Measurements from ENCODE around the gene FSIP1. TPM values are rescaled to one million over a fixed set of nuclear protein-coding genes. Genes with fewer than 3 reads are reported as not detected.

Gene FSIP1
- total RNA-seq, 1 donor from 2014 or later: 0.96 TPM

GRCh38 chr15:39621210-39621609 lies 161.4 kb downstream of the FSIP1 start:
- ATAC-seq: no peak
- Histone ChIP-seq H3K27me3 (no peaks in the 10 kb centered on the region), H3K4me1 (peaks cover 23% of the 10 kb centered on the region), H3K9me3 (no peaks in the 10 kb centered on the region), H3K36me3 (no peaks in the 10 kb centered on the region), H3K4me3 (no peak overlapping the region), H3K27ac (no peak overlapping the region)
- TF ChIP-seq, protein P1, sequence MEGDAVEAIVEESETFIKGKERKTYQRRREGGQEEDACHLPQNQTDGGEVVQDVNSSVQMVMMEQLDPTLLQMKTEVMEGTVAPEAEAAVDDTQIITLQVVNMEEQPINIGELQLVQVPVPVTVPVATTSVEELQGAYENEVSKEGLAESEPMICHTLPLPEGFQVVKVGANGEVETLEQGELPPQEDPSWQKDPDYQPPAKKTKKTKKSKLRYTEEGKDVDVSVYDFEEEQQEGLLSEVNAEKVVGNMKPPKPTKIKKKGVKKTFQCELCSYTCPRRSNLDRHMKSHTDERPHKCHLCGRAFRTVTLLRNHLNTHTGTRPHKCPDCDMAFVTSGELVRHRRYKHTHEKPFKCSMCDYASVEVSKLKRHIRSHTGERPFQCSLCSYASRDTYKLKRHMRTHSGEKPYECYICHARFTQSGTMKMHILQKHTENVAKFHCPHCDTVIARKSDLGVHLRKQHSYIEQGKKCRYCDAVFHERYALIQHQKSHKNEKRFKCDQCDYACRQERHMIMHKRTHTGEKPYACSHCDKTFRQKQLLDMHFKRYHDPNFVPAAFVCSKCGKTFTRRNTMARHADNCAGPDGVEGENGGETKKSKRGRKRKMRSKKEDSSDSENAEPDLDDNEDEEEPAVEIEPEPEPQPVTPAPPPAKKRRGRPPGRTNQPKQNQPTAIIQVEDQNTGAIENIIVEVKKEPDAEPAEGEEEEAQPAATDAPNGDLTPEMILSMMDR (IDR thresholded peaks at IDR 0.05): no peak
- no peak for DNase-seq
- intact Hi-C loops (cut with DNase I): no loop called here

- intact Hi-C loops (cut with DNase I): no loop called here
- ATAC-seq: no peak
- H3K4me1 ChIP-seq: no peaks in the 10 kb centered on the region
- no peak for DNase-seq
- no peaks in the 10 kb centered on the region for H3K36me3 ChIP-seq
- no peak overlapping the region for H3K4me3 ChIP-seq
- H3K27ac ChIP-seq: no peak overlapping the region
- TF ChIP-seq, protein P1 (IDR thresholded peaks at IDR 0.05): no peak
- no peaks in the 10 kb centered on the region for H3K9me3 ChIP-seq
- no peaks in the 10 kb centered on the region for H3K27me3 ChIP-seq
Measured at GRCh38 chr15:39618063-39618823, 164.4 kb downstream of the FSIP1 start.

- Histone ChIP-seq H3K27ac (no peak overlapping the region), H3K9me3 (no peaks in the 10 kb centered on the region), H3K36me3 (no peaks in the 10 kb centered on the region), H3K4me3 (no peak overlapping the region), H3K27me3 (no peaks in the 10 kb centered on the region), H3K4me1 (no peaks in the 10 kb centered on the region)
- intact Hi-C loops (cut with DNase I): no loop called here
- no peak for ATAC-seq
- DNase-seq: no peak
- TF ChIP-seq, protein P1 (IDR thresholded peaks at IDR 0.05): no peak
Measured at GRCh38 chr15:39616731-39617455, 165.7 kb downstream of the FSIP1 start.

DNA sequence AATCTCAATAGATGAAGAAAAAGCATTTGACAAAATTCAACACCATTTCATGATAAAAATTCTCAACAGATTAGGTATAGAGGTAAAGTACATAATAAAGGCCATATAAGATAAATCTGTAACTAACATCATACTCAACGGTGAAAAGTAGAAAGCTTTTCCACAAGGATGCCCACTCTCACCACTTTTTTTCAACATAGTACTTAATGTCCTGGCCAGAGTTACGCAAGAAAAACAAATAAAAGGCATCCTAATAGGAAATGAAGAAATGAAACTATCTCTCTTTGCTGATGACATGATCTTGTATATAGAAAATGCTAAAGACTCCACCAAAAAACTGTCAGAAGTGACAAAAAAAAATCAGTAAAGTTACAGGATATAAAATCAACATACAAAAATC lies 168.8 kb downstream of the FSIP1 start:
- DNase-seq (no peak), ATAC-seq (no peak)
- Histone ChIP-seq H3K4me1 (no peaks in the 10 kb centered on the region), H3K27ac (no peak overlapping the region), H3K27me3 (no peaks in the 10 kb centered on the region), H3K36me3 (no peaks in the 10 kb centered on the region), H3K9me3 (peaks cover 14% of the 10 kb centered on the region), H3K4me3 (no peak overlapping the region)
- TF ChIP-seq, protein P1 (IDR thresholded peaks at IDR 0.05): no peak
- intact Hi-C loops (cut with DNase I): no loop called here

- intact Hi-C loops (cut with DNase I): no loop called here
- H3K4me1 ChIP-seq: no peaks in the 10 kb centered on the region
- no peaks in the 10 kb centered on the region for H3K27me3 ChIP-seq
- no peak overlapping the region for H3K4me3 ChIP-seq
- H3K9me3 ChIP-seq: peaks cover 14% of the 10 kb centered on the region
- DNase-seq (no peak), ATAC-seq (no peak)
- TF ChIP-seq, protein P1 (IDR thresholded peaks at IDR 0.05): no peak
- H3K27ac ChIP-seq: no peak overlapping the region
- H3K36me3 ChIP-seq: no peaks in the 10 kb centered on the region
Measured at GRCh38 chr15:39613271-39613670, 169.4 kb downstream of the FSIP1 start.

Data from upper lobe of right lung (tissue), 1 donor.